Heart left ventricle (tissue), 16 donors: Measurements from ENCODE around the gene ZNF697. TPM values are rescaled to one million over a fixed set of nuclear protein-coding genes. Genes with fewer than 3 reads are reported as not detected.

Experiments
- ATAC-seq, 4 donors: fragments of 200-7000 bp; cut with Tn5 transposase; one replicate each; pipeline ENCODE4 v1.9.1; 2020 to 2022; ENCODE audit warnings: moderate library complexity in 4 of 4, mild to moderate bottlenecking in 3 of 4, moderate number of reproducible peaks in 1 of 4
- DNase-seq, 5 donors: peaks; one replicate each; pipeline ENCODE4 v3.0.0-alpha.2; 2020
- H3K27ac ChIP-seq, 12 donors: fragments of 200-600 bp; sonication (generic) in 4 of 12; one replicate each; pipeline versions ENCODE4 v1.5.0 to v1.8.0; 2016 to 2022; ENCODE audit warnings: mild to moderate bottlenecking in 2 of 12
- H3K27me3 ChIP-seq, 9 donors: fragments of 200-600 bp; sonication (generic) in 2 of 9; one replicate each; pipeline versions ENCODE4 v1.5.1 to v1.8.0; 2016 to 2022; ENCODE audit warnings: mild to moderate bottlenecking in 3 of 9
- H3K36me3 ChIP-seq, 9 donors: fragments of 200-600 bp; sonication (generic) in 2 of 9; one replicate each; pipeline versions ENCODE4 v1.5.0 to v1.8.0; 2018 to 2022; ENCODE audit warnings: mild to moderate bottlenecking in 2 of 9
- H3K4me1 ChIP-seq, 12 donors: fragments of 200-600 bp; sonication (generic) in 4 of 12; one replicate each; pipeline versions ENCODE4 v1.5.0 to v1.8.0; 2016 to 2022; ENCODE audit warnings: mild to moderate bottlenecking in 3 of 12
- H3K4me3 ChIP-seq, 12 donors: fragments of 200-600 bp; sonication (generic) in 4 of 12; one replicate each; pipeline versions ENCODE4 v1.5.0 to v1.8.0; 2017 to 2022; ENCODE audit warnings: mild to moderate bottlenecking in 9 of 12, moderate library complexity in 4 of 12
- H3K9me3 ChIP-seq, 12 donors: fragments of 200-600 bp; sonication (generic) in 4 of 12; one replicate each; pipeline versions ENCODE4 v1.5.0 to v1.8.0; 2016 to 2022; ENCODE audit warnings: mild to moderate bottlenecking in 1 of 12
- POLR2A ChIP-seq, 2 donors: fragments of 450-650 bp; IDR thresholded peaks; one replicate each; pipeline ENCODE4 v1.6.1; 2017; ENCODE audit warnings: antibody characterized with exemption in 2 of 2, mild to moderate bottlenecking in 2 of 2, moderate library complexity in 2 of 2
- WGBS, 4 donors: extraction: QIAGEN DNeasy Blood & Tissue Kit in 2 of 4; methylation state at CpG; one replicate each; pipeline versions ENCODE4 v1.1.5 to v1.1.7; 2013 to 2018; 5-methylcytosine and 5-hydroxymethylcytosine counted together
- intact Hi-C, 10 donors: fragments of 100-400 bp; cut with DNase I; formaldehyde crosslinking; loops; one replicate each; pipeline versions ENCODE4 v1.11.1 to v1.14.2; 2022
- polyA plus RNA-seq, 2 donors: library from polyadenylated mRNA; stranded (reverse); fragments of 200-250 nt; gene quantifications; one replicate each; pipeline ENCODE4 v1.2.3, GENCODE V29; 2013
- total RNA-seq, 9 donors: library from RNA; depleted of rRNA in 2 of 9; stranded (reverse); fragments of >200 nt in 2 of 9; fragmentation: NEBNext Ultra II Directional in 3 of 9; extraction: Animal tissue kit (Norgen Biotek cat#: 25700) in 3 of 9; gene quantifications; one replicate each; pipeline versions ENCODE4 v1.1.0 to v1.2.4, GENCODE V29; 2016 to 2023
- TF ChIP-seq, protein P1 (sequence below), 12 donors: fragments of 200-600 bp; sonication (generic) in 4 of 12; IDR thresholded peaks; one replicate each; pipeline versions ENCODE4 v1.5.0 to v1.8.0; 2018 to 2022; ENCODE audit warnings: antibody characterized with exemption in 12 of 12, mild to moderate bottlenecking in 5 of 12
- donor health status: ischemic (EF 13 %, LVEDD 7.1; RV severe dilation, severe dysfunction).
- donor health status: healthy with polysubstance abuse.
- donor health status: DM: no; HTN: yes; CAD: no.
- donor health status: DM: no; HTN: no; CAD: no.
- donor health status: ischemic (EF 25% LVEDD 6.9; RV normal size, moderate dysfunction).
- donor health status: ischemic (EF 25% LVEDD 5.7; RV mildly dilated, moderate dysfunction).
- donor health status: healthy.
- donor health status: DM: yes; HTN: yes; CAD: no.
- donor health status: ischemic (EF 35%, LVEDD 5.7; RV mildly dilated, moderate dysfunction).
- donor health status: nonischemic (EF 11% LVEDD 7.7; RV severe dilation, severe dysfunction).
- donor health status: DM: yes; HTN: yes; CAD: no.
- donor health status: PGD.
- donor health status: ischemic (EF 29% LVEDD 5.4; RV normal size, mild dysfunction).
- donor health status: nonischemic (EF 23%, LVEDD 6.1; RV moderate dilation, normal function).

ZNF697 gene
- total and polyA plus RNA-seq, 11 donors: 2.8 to 14.0 (median 10.1) TPM

DNA sequence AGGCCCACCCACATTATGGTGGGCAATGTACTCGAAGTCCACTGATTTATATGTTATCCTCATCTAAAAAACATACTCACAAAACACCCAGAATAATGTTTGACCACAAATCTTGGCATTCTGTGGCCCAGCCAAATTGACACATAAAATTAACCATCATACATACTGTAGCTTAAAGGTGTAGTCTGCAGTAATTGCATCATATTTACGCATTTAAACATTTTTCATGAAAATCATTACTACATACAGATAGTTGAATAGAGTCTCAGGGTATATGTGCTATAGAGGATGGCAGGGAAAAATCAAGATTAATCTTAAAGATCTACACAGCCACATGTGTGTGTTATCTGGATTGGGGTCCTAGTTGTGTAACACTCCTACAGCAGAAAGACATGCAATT lies 14.5 kb downstream of the ZNF697 start:
- no peak for TF ChIP-seq POLR2A (IDR thresholded peaks at IDR 0.05)
- TF ChIP-seq, protein P1, sequence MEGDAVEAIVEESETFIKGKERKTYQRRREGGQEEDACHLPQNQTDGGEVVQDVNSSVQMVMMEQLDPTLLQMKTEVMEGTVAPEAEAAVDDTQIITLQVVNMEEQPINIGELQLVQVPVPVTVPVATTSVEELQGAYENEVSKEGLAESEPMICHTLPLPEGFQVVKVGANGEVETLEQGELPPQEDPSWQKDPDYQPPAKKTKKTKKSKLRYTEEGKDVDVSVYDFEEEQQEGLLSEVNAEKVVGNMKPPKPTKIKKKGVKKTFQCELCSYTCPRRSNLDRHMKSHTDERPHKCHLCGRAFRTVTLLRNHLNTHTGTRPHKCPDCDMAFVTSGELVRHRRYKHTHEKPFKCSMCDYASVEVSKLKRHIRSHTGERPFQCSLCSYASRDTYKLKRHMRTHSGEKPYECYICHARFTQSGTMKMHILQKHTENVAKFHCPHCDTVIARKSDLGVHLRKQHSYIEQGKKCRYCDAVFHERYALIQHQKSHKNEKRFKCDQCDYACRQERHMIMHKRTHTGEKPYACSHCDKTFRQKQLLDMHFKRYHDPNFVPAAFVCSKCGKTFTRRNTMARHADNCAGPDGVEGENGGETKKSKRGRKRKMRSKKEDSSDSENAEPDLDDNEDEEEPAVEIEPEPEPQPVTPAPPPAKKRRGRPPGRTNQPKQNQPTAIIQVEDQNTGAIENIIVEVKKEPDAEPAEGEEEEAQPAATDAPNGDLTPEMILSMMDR (IDR thresholded peaks at IDR 0.05): no peak
- ATAC-seq: no peak
- WGBS, 4 donors: 86 to 95% (median 91%) methylated on average over 2 of the region's 2 CpGs
- peaks cover 8 to 95% (median 62%) of the 10 kb centered on the region in 12 donors for H3K4me1 ChIP-seq
- DNase-seq: no peak
- intact Hi-C loops: loop anchor here in 1 of 10 donors (2.0 kb wide), 1 partner anchor 13 kb away; no protein-coding TSS in a partner anchor
- H3K27ac ChIP-seq: peak overlapping the region in 9 of 12 donors; percentile 19 to 92 (median 60)
- no peaks in the 10 kb centered on the region for H3K9me3 ChIP-seq
- H3K4me3 ChIP-seq: no peak overlapping the region
- no peaks in the 10 kb centered on the region for H3K27me3 ChIP-seq
- no peaks in the 10 kb centered on the region for H3K36me3 ChIP-seq

DNA sequence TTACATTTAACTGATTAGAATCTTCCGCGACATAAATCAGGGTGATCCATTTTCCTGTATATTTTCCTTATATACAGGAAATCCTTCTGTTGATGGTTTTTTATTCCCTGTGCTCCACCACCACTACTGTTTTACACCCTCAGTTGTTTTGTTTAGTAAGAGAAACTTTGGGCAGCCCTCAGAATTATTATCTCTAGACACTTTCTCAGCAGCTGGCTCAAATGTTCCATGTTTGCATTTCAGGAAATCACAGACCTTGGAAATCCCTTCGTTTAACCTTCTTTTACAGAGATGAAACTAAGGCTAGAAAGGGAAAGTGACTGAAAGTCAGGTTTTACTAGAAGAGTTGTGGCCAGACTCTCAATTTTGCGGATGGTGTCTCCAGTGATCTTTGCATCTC lies 15.2 kb downstream of the ZNF697 start:
- intact Hi-C loops: loop anchor here in 2 of 10 donors (1.0 to 2.0 kb wide), 2 partner anchors 14 to 15 kb away; partner anchors contain the start of gene ZNF697 (in 1 of the 2)
- peaks cover 8 to 95% (median 65%) of the 10 kb centered on the region in 12 donors for H3K4me1 ChIP-seq
- H3K27me3 ChIP-seq: no peaks in the 10 kb centered on the region
- H3K27ac ChIP-seq: peak overlapping the region; percentile 81 to 94 (median 88)
- no peak for ATAC-seq
- H3K4me3 ChIP-seq: no peak overlapping the region
- TF ChIP-seq, protein P1 (IDR thresholded peaks at IDR 0.05): no peak
- TF ChIP-seq POLR2A (IDR thresholded peaks at IDR 0.05): no peak
- no peaks in the 10 kb centered on the region for H3K36me3 ChIP-seq
- DNase-seq: no peak
- 41 to 58% (median 48%) methylated on average over 4 of the region's 4 CpGs for WGBS, 4 donors
- no peaks in the 10 kb centered on the region for H3K9me3 ChIP-seq

DNA sequence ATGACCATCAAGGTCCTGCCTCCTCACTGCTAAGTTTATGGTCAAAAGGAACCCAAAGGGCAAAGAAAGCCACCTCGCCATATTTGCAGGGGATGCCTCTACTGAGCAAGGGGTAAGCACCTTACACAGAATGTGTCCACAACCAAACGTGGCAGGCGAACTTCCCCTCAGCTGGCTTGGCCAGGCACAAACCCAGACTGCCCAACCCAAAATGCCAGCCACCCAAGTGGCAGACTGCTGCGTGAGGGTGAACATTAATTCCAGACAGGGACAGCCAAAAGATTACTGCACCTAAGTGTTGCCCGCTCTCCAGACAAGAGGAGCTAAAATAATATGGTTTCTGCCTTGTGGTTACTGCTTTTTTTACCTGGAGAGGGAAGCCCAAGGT lies 16.0 kb downstream of the ZNF697 start:
- Histone ChIP-seq H3K27me3 (no peaks in the 10 kb centered on the region), H3K9me3 (no peaks in the 10 kb centered on the region), H3K4me1 (peaks cover 8 to 95% (median 71%) of the 10 kb centered on the region in 12 donors), H3K4me3 (peak overlapping the region in 10 of 12 donors; percentile 29 to 48 (median 38)), H3K36me3 (no peaks in the 10 kb centered on the region), H3K27ac (peak overlapping the region; percentile 81 to 94 (median 88))
- WGBS, 4 donors: 28 to 43% (median 31%) methylated on average over 5 of the region's 5 CpGs
- intact Hi-C loops: loop anchor here in 2 of 10 donors (1.0 to 2.0 kb wide), 2 partner anchors 15 to 16 kb away; partner anchors contain the start of gene ZNF697 (in 1 of the 2)
- DNase-seq: peak; percentile 37 to 69 (median 63)
- no peak for TF ChIP-seq POLR2A (IDR thresholded peaks at IDR 0.05)
- TF ChIP-seq, protein P1 (IDR thresholded peaks at IDR 0.05): no peak
- ATAC-seq: peak; percentile 49 to 56 (median 50)

DNA sequence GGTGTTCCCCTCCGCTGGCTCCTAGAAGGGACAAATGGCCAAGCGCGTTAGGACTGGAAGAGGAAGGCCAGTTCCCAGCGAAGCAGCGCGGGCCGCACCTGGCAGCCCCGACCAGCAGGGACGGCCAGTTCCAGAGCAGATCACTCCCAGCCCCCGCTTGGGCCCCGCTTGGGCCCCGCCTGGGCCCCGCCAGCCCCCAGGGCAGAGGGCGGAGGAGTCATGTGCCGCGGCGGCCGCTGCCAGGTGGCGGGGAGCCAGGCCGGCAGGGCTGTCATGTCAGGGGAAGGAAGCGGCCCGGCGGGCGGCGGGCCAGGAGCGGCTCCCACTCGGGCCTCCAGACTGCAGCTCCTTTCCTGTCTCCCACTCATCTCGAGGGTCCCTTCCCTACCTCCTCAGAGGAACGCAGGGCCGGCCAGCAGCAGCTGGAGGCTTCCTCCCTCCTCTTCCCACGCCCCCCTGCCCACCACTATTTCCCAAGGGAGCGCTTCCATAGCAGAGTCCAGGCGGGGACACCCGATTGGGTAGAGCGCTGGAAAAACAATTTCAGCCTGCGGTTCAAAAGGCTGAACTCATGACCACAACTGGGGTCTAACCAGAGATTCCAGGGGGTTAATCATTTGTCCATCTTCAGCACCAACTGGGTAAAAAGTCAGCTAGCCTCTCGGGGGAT lies 16.5 kb downstream of the ZNF697 start:
- 2 to 6% (median 3%) methylated on average over 17 to 37 of the region's 37 CpGs for WGBS, 4 donors
- TF ChIP-seq POLR2A (IDR thresholded peaks at IDR 0.05): peak in 1 of 2 donors; percentile 48
- TF ChIP-seq, protein P1 (IDR thresholded peaks at IDR 0.05): no peak
- peak; percentile 88 to 95 (median 94) for ATAC-seq
- no peaks in the 10 kb centered on the region for H3K36me3 ChIP-seq
- DNase-seq: peak; percentile 93 to 96 (median 94)
- H3K27me3 ChIP-seq: no peaks in the 10 kb centered on the region
- H3K27ac ChIP-seq: peak overlapping the region; percentile 81 to 94 (median 88)
- no peaks in the 10 kb centered on the region for H3K9me3 ChIP-seq
- intact Hi-C loops: loop anchor here in 5 of 10 donors (1.0 to 2.0 kb wide), 3 partner anchors 15 to 17 kb away; partner anchors contain the start of gene ZNF697 (in 4 of the 5)
- H3K4me1 ChIP-seq: peaks cover 8 to 96% (median 74%) of the 10 kb centered on the region in 12 donors
- H3K4me3 ChIP-seq: peak overlapping the region in 11 of 12 donors; percentile 5 to 48 (median 36)
